ENCODE data around the gene TMEM205. TPM values are rescaled to one million over a fixed set of nuclear protein-coding genes. Genes with fewer than 3 reads are reported as not detected.
A peak's percentile ranks its signal among the peaks of the same experiment; 100 is the strongest.

TMEM205 gene
- total and polyA plus RNA-seq, 12 donors: 135 to 1,314 (median 262) TPM

DNA sequence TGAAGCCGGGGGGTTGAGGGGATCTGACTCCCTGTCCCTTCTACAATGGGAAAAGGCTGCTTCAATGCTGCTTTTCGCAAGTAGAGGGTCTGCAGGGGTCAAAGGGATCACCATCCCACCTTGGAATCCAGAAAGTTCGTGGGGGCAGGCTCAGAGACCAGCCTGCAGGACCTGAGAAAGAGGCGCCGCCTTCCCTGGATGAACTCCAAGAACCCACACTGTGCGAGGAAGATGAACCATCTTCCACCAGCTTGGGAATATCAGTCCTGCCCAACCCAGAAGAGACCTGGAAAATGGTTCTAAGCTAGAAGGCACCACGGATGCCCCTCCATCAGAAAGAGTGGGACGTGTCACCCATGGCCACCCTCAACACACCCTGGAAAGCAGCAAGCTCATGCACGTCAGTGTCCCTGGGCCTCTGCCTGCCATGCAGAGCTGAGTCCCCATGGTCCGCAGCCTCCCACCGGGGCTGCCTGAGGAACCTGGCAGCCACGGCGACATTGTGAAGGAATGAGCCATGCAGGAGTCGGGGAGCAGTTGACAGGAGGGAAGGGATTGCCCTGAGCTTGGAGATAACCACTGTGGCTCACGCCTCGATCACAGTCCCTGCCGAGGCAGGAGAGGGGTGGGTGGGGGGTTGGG, 21.2 kb downstream of the TMEM205 start:
- H3K9me3 ChIP-seq (replicated peaks in 1 of 3): no peaks in the 10 kb centered on the region
- peaks cover 12 to 18% of the 10 kb centered on the region in 2 donors for H3K4me1 ChIP-seq (replicated peaks in 1 of 2)
- DNase-seq: no peak
- H3K27me3 ChIP-seq: no peaks in the 10 kb centered on the region
- no peak overlapping the region for H3K4me3 ChIP-seq
- intact Hi-C loops (cut with DNase I): no loop called here
- TF ChIP-seq CTCF (IDR thresholded peaks at IDR 0.05) (no peak), POLR2A (IDR thresholded peaks at IDR 0.05) (no peak)
- H3K27ac ChIP-seq: peak overlapping the region in 3 of 5 donors; percentile 25 to 84 (median 74)
- peaks cover 0 to 11% of the 10 kb centered on the region in 2 donors for H3K36me3 ChIP-seq (replicated peaks in 1 of 2)
- WGBS, 4 donors: 77 to 87% (median 82%) methylated on average over 10 to 17 of the region's 17 CpGs

- H3K27me3 ChIP-seq: no peaks in the 10 kb centered on the region
- no peak overlapping the region for H3K4me3 ChIP-seq
- H3K4me1 ChIP-seq (replicated peaks in 1 of 2): peaks cover 12 to 18% of the 10 kb centered on the region in 2 donors
- peak in 6 of 7 donors; percentile 69 to 89 (median 72) for DNase-seq
- intact Hi-C loops (cut with DNase I): no loop called here
- peaks cover 0 to 9% of the 10 kb centered on the region in 2 donors for H3K36me3 ChIP-seq (replicated peaks in 1 of 2)
- no peaks in the 10 kb centered on the region for H3K9me3 ChIP-seq (replicated peaks in 1 of 3)
- peak overlapping the region in 3 of 5 donors; percentile 25 to 84 (median 74) for H3K27ac ChIP-seq
- WGBS, 4 donors: 30 to 59% (median 38%) methylated on average over 9 to 10 of the region's 10 CpGs
- TF ChIP-seq POLR2A (IDR thresholded peaks at IDR 0.05) (no peak), CTCF (IDR thresholded peaks at IDR 0.05) (no peak)
These were observed 21.9 kb downstream of the TMEM205 start for GRCh38 chr19:11324079-11324661.

- H3K4me1 ChIP-seq (replicated peaks in 1 of 2): peaks cover 12 to 18% of the 10 kb centered on the region in 2 donors
- H3K9me3 ChIP-seq (replicated peaks in 1 of 3): no peaks in the 10 kb centered on the region
- TF ChIP-seq CTCF (IDR thresholded peaks at IDR 0.05) (no peak), POLR2A (IDR thresholded peaks at IDR 0.05) (no peak)
- intact Hi-C loops (cut with DNase I): no loop called here
- H3K4me3 ChIP-seq: no peak overlapping the region
- 60 to 75% (median 68%) methylated on average over 4 to 5 of the region's 5 CpGs for WGBS, 4 donors
- H3K36me3 ChIP-seq (replicated peaks in 1 of 2): peaks cover 0 to 9% of the 10 kb centered on the region in 2 donors
- no peaks in the 10 kb centered on the region for H3K27me3 ChIP-seq
- H3K27ac ChIP-seq: peak overlapping the region in 3 of 5 donors; percentile 20 to 84 (median 74)
- no peak for DNase-seq
These were observed 22.4 kb downstream of the TMEM205 start for GRCh38 chr19:11323601-11324078.

DNA sequence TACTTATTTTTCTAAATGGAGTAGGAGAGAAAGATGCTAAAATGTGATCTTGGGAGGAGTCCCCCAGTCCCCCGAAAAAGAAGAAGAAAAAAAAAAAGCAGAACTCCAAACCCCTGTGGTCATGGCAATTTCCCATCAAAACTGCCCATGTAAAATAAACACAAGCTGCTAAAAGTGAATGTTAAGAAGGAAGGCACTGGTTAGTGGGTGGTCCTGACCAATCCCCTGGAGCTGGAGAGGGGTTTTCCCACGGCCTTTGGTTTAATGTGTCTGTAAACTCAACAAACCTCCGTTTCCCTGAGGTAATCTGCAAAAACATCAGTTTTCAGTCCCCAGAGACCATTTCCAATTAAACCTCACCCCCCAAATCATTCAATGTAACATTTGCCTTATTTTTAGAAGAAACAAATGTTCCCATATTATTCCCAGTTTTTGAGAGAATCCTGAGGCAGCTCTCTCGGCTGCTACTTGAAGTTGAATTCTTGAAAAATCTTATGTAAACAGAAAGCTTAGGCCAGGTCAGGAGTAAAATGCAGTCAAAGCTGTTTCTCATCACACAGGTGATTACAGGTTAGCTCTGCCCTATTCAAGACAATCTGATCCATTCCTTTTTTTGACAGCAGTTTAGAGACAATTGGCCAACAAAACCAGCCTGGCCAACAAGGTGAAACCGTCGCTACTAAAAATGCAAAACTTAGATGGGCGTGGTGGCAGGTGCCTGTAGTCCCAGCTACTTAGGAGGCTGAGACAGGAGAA, 23.6 kb downstream of the TMEM205 start:
- Histone ChIP-seq H3K4me1 (replicated peaks in 1 of 2) (peaks cover 12 to 18% of the 10 kb centered on the region in 2 donors), H3K9me3 (replicated peaks in 1 of 3) (no peaks in the 10 kb centered on the region), H3K4me3 (no peak overlapping the region), H3K27ac (no peak overlapping the region), H3K27me3 (no peaks in the 10 kb centered on the region), H3K36me3 (replicated peaks in 1 of 2) (peaks cover 0 to 9% of the 10 kb centered on the region in 2 donors)
- intact Hi-C loops (cut with DNase I): no loop called here
- TF ChIP-seq CTCF (IDR thresholded peaks at IDR 0.05) (no peak), POLR2A (IDR thresholded peaks at IDR 0.05) (no peak)
- 58 to 72% (median 64%) methylated on average over 7 of the region's 7 CpGs for WGBS, 4 donors
- no peak for DNase-seq

Data from adrenal gland (tissue), 12 donors.